ENCODE measurements around the gene CYP4F8. TPM values are rescaled to one million over a fixed set of nuclear protein-coding genes. Genes with fewer than 3 reads are reported as not detected.
"Not testable (repeated sequence)": the region's sequence is repeated elsewhere in the genome, so short reads cannot be mapped to it uniquely, and the experiment has no call there.

Gene CYP4F8
- total and polyA plus RNA-seq, 10 donors = not detected

- peak within 1 kb of the TSS in 6 of 8 donors; percentile 20 to 61 (median 48) for H3K27ac ChIP-seq
- peaks cover 0 to 9% (median 4%) of the 10 kb centered on the region in 6 donors for H3K4me1 ChIP-seq
- WGBS, 5 donors = 15 to 55% (median 46%) methylated on average over 5 to 6 of the region's 6 CpGs
- peaks cover 0 to 26% (median 0%) of the 10 kb centered on the region in 7 donors for H3K27me3 ChIP-seq (replicated peaks in 1 of 7)
- intact Hi-C loops (cut with DNase I; ENCODE audit: low total_unique reads) = no loop called here
- H3K4me3 ChIP-seq = peak within 1 kb of the TSS in 1 of 8 donors; percentile 33
- H3K36me3 ChIP-seq = peaks cover 0 to 45% (median 0%) of the 10 kb centered on the region in 6 donors
- H3K9me3 ChIP-seq = no peaks in the 10 kb centered on the region
- DNase-seq = peak; percentile 77
- TF ChIP-seq POLR2AphosphoS5 (IDR thresholded peaks at IDR 0.05) = peak; percentile 15 to 59 (median 56)
- no peak for TF ChIP-seq POLR2A (IDR thresholded peaks at IDR 0.05)
- no peak for TF ChIP-seq CTCF (IDR thresholded peaks at IDR 0.05 in 8 of 11, conservative IDR thresholded peaks at IDR 0.05 in 3 of 11)
Observed at GRCh38 chr19:15672580-15673175, 57.7 kb downstream of the CYP4F8 start, which contains the start of gene CYP4F12. Gene CYP4F12 (plus strand): TSS chr19:15673087. CDS start chr19:15673530, 443 bp downstream.

GRCh38 chr19:15673176-15673654, 58.2 kb downstream of the CYP4F8 start:
- TF ChIP-seq CTCF (IDR thresholded peaks at IDR 0.05 in 8 of 11, conservative IDR thresholded peaks at IDR 0.05 in 3 of 11) (no peak), POLR2A (IDR thresholded peaks at IDR 0.05) (no peak)
- Histone ChIP-seq H3K4me3 (peak overlapping the region in 1 of 8 donors; percentile 33), H3K27ac (peak overlapping the region in 5 of 8 donors; percentile 37 to 61 (median 56)), H3K27me3 (replicated peaks in 1 of 7) (peaks cover 0 to 24% (median 0%) of the 10 kb centered on the region in 7 donors), H3K9me3 (no peaks in the 10 kb centered on the region), H3K4me1 (peaks cover 0 to 9% (median 4%) of the 10 kb centered on the region in 6 donors), H3K36me3 (peaks cover 0 to 49% (median 0%) of the 10 kb centered on the region in 6 donors)
- no peak for DNase-seq
- intact Hi-C loops (cut with DNase I; ENCODE audit: low total_unique reads) = no loop called here
- 30 to 44% (median 38%) methylated on average over 9 of the region's 9 CpGs for WGBS, 5 donors

GRCh38 chr19:15675560-15675959, 60.5 kb downstream of the CYP4F8 start:
- no peak for DNase-seq
- WGBS, 5 donors = 40 to 65% (median 57%) methylated on average over 3 of the region's 3 CpGs
- H3K27ac ChIP-seq = no peak overlapping the region
- intact Hi-C loops (cut with DNase I; ENCODE audit: low total_unique reads) = no loop called here
- no peak overlapping the region for H3K4me3 ChIP-seq
- no peaks in the 10 kb centered on the region for H3K9me3 ChIP-seq
- TF ChIP-seq POLR2A (IDR thresholded peaks at IDR 0.05) = no peak
- TF ChIP-seq CTCF (IDR thresholded peaks at IDR 0.05 in 8 of 11, conservative IDR thresholded peaks at IDR 0.05 in 3 of 11) = no peak
- no peak for TF ChIP-seq POLR2AphosphoS5 (IDR thresholded peaks at IDR 0.05)
- H3K27me3 ChIP-seq (replicated peaks in 1 of 7) = peaks cover 0 to 25% (median 0%) of the 10 kb centered on the region in 7 donors
- peaks cover 0 to 9% (median 4%) of the 10 kb centered on the region in 6 donors for H3K4me1 ChIP-seq
- peaks cover 0 to 63% (median 0%) of the 10 kb centered on the region in 6 donors for H3K36me3 ChIP-seq

- TF ChIP-seq POLR2AphosphoS5 (IDR thresholded peaks at IDR 0.05) (no peak), POLR2A (IDR thresholded peaks at IDR 0.05) (no peak), CTCF (IDR thresholded peaks at IDR 0.05 in 8 of 11, conservative IDR thresholded peaks at IDR 0.05 in 3 of 11) (no peak)
- H3K27me3 ChIP-seq (replicated peaks in 1 of 7) = peaks cover 0 to 53% (median 0%) of the 10 kb centered on the region in 7 donors
- no peaks in the 10 kb centered on the region for H3K4me1 ChIP-seq
- no peak overlapping the region for H3K27ac ChIP-seq
- peaks cover 0 to 78% (median 0%) of the 10 kb centered on the region in 6 donors for H3K36me3 ChIP-seq
- intact Hi-C loops (cut with DNase I; ENCODE audit: low total_unique reads) = no loop called here
- 15 to 21% (median 19%) methylated on average over 4 of the region's 4 CpGs for WGBS, 5 donors
- DNase-seq = no peak
- no peaks in the 10 kb centered on the region for H3K9me3 ChIP-seq
- H3K4me3 ChIP-seq = no peak overlapping the region
Observed at GRCh38 chr19:15679089-15679488, 64.1 kb downstream of the CYP4F8 start.

- H3K4me1 ChIP-seq; H3K4me3 ChIP-seq; intact Hi-C loops (cut with DNase I; ENCODE audit: low total_unique reads); H3K27ac ChIP-seq; DNase-seq; H3K9me3 ChIP-seq: not testable (repeated sequence)
- H3K27me3 ChIP-seq (replicated peaks in 1 of 7) = peaks cover 0 to 60% (median 0%) of the 10 kb centered on the region in 7 donors
- H3K36me3 ChIP-seq = peaks cover 0 to 80% (median 0%) of the 10 kb centered on the region in 6 donors
- WGBS, 5 donors = 43 to 60% (median 55%) methylated on average over 4 of the region's 4 CpGs
Observed at GRCh38 chr19:15679865-15680264, 64.8 kb downstream of the CYP4F8 start.

Data from spleen (tissue), 11 donors.